Neural crest cell (in vitro differentiated cells): Measurements from ENCODE around the gene TNFSF18. TPM values are rescaled to one million over a fixed set of nuclear protein-coding genes. Genes with fewer than 3 reads are reported as not detected.

Experiments
- DNase-seq: peaks from one replicate; pipeline ENCODE4 v3.0.0; 2021; ENCODE audit warnings: low read depth, mixed read lengths, low spot score
- H3K27ac Mint-ChIP-seq: one replicate; pipeline ENCODE4 v1.8.0; 2021; ENCODE audit warnings: mild to moderate bottlenecking, mixed read lengths; ENCODE audit not compliant: unreplicated experiment
- H3K27me3 Mint-ChIP-seq: 2 replicates; pipeline ENCODE4 v1.8.0; 2021; ENCODE audit warnings: low read depth, mild to moderate bottlenecking, mixed read lengths
- H3K36me3 Mint-ChIP-seq: 2 replicates; pipeline ENCODE4 v1.8.0; 2021; ENCODE audit warnings: low read depth, mild to moderate bottlenecking, mixed read lengths
- H3K4me1 Mint-ChIP-seq: 2 replicates; pipeline ENCODE4 v1.8.0; 2021; ENCODE audit warnings: mixed read lengths
- H3K4me3 Mint-ChIP-seq: one replicate; pipeline ENCODE4 v1.8.0; 2021; ENCODE audit warnings: mild to moderate bottlenecking, mixed read lengths
- H3K9me3 Mint-ChIP-seq: 2 replicates; pipeline ENCODE4 v1.8.0; 2021; ENCODE audit warnings: mixed read lengths
- total RNA-seq: library from RNA; stranded (reverse); gene quantifications from 2 replicates; pipeline ENCODE4 v1.2.1, GENCODE V29; 2021
- TF ChIP-seq, protein P1 (sequence below): fragments of 200-600 bp; sonication (generic); conservative IDR thresholded peaks from 2 replicates; pipeline ENCODE4 v1.5.0; 2021; ENCODE audit warnings: antibody characterized with exemption, mild to moderate bottlenecking

The TNFSF18 gene
- total RNA-seq, 1 donor from 2014 or later, result not detected

DNA sequence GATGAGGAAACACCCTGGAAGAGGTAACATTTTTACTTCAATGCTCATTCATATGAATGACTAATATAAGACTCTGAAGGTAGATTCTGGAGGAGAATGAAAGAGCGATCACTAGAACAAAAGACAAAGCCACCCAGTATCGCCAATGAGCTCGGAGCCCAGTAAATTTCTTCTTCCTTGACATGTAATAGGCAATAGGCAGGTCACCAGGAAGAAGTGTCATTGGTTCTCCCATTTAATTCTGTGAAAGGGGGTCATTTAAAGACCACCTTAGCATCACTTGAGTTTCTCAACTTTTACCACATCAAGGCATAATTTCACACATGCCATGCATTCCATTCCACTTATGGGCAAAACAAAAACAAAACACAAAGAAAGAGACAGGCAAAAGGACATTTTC is 7.9 kb downstream of the TNFSF18 start:
- no peak for DNase-seq
- H3K4me1 Mint-ChIP-seq, result no peaks in the 10 kb centered on the region
- TF ChIP-seq, protein P1, sequence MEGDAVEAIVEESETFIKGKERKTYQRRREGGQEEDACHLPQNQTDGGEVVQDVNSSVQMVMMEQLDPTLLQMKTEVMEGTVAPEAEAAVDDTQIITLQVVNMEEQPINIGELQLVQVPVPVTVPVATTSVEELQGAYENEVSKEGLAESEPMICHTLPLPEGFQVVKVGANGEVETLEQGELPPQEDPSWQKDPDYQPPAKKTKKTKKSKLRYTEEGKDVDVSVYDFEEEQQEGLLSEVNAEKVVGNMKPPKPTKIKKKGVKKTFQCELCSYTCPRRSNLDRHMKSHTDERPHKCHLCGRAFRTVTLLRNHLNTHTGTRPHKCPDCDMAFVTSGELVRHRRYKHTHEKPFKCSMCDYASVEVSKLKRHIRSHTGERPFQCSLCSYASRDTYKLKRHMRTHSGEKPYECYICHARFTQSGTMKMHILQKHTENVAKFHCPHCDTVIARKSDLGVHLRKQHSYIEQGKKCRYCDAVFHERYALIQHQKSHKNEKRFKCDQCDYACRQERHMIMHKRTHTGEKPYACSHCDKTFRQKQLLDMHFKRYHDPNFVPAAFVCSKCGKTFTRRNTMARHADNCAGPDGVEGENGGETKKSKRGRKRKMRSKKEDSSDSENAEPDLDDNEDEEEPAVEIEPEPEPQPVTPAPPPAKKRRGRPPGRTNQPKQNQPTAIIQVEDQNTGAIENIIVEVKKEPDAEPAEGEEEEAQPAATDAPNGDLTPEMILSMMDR, result no peak
- no peak overlapping the region for H3K27ac Mint-ChIP-seq
- no peaks in the 10 kb centered on the region for H3K9me3 Mint-ChIP-seq
- no peak overlapping the region for H3K4me3 Mint-ChIP-seq
- no peaks in the 10 kb centered on the region for H3K27me3 Mint-ChIP-seq
- H3K36me3 Mint-ChIP-seq, result no peaks in the 10 kb centered on the region

- Mint-ChIP-seq H3K27ac (no peak overlapping the region), H3K4me3 (no peak overlapping the region), H3K9me3 (no peaks in the 10 kb centered on the region), H3K27me3 (no peaks in the 10 kb centered on the region), H3K36me3 (no peaks in the 10 kb centered on the region), H3K4me1 (no peaks in the 10 kb centered on the region)
- TF ChIP-seq, protein P1, result no peak
- DNase-seq, result no peak
Observed at GRCh38 chr1:173039626-173040025, 11.1 kb downstream of the TNFSF18 start.

- Mint-ChIP-seq H3K36me3 (no peaks in the 10 kb centered on the region), H3K27ac (no peak overlapping the region), H3K27me3 (no peaks in the 10 kb centered on the region), H3K4me1 (no peaks in the 10 kb centered on the region), H3K9me3 (peaks cover 2% of the 10 kb centered on the region), H3K4me3 (no peak overlapping the region)
- DNase-seq, result no peak
- TF ChIP-seq, protein P1, result no peak
Observed at GRCh38 chr1:173038875-173039554, 11.7 kb downstream of the TNFSF18 start.

- H3K27me3 Mint-ChIP-seq, result no peaks in the 10 kb centered on the region
- H3K36me3 Mint-ChIP-seq, result peaks cover 3% of the 10 kb centered on the region
- peaks cover 7% of the 10 kb centered on the region for H3K9me3 Mint-ChIP-seq
- no peaks in the 10 kb centered on the region for H3K4me1 Mint-ChIP-seq
- TF ChIP-seq, protein P1, result no peak
- H3K4me3 Mint-ChIP-seq, result no peak overlapping the region
- no peak for DNase-seq
- H3K27ac Mint-ChIP-seq, result no peak overlapping the region
Observed at GRCh38 chr1:173024543-173024942, 26.2 kb downstream of the TNFSF18 start.

DNA sequence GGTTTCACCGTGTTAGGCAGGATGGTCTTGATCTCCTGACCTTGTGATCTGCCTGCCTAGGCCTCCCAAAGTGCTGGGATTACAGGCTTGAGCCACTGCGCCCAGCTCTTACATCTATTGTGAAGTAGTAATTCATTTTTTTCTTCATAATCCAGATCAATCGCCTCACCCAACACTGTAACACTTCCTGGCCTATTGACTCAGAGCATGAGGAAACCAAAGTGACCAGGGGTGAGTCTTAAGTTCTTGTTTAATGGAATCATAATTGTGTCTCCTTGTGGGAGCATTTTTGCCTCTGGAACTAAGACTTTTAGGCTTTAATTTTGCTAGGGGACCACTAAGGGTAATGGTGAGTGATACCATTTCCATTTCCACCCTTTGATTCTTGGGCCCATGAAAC is 27.4 kb downstream of the TNFSF18 start:
- Mint-ChIP-seq H3K27ac (no peak overlapping the region), H3K4me1 (no peaks in the 10 kb centered on the region), H3K9me3 (peaks cover 7% of the 10 kb centered on the region), H3K27me3 (no peaks in the 10 kb centered on the region), H3K4me3 (no peak overlapping the region), H3K36me3 (no peaks in the 10 kb centered on the region)
- no peak for DNase-seq
- TF ChIP-seq, protein P1, result no peak
